OCI-LY7 (cell line): ENCODE measurements around the gene NFKB1. TPM values are rescaled to one million over a fixed set of nuclear protein-coding genes. Genes with fewer than 3 reads are reported as not detected.

Experiments used
- BruUV-seq: library from RNA; stranded (reverse); fragments of 400-500 nt; replicated peaks from 2 replicates; lab custom pipeline; 2021; lab: Mats Ljungman, UMichigan
- CTCF ChIA-PET: fragments of 300-600 bp; sonication (Branson Sonifier 250); formaldehyde crosslinking; loops from one replicate; lab custom pipeline; 2022; ENCODE audit warnings: antibody characterized with exemption; ENCODE audit not compliant: unreplicated experiment; lab: Charles Lee
- POLR2A ChIA-PET: fragments of 300-600 bp; sonication (Branson Sonifier 250); formaldehyde crosslinking; loops from one replicate; lab custom pipeline; 2022; ENCODE audit warnings: antibody characterized with exemption; lab: Charles Lee
- DNase-seq: peaks from one replicate; pipeline ENCODE4 v3.0.0-alpha.2; 2015; ENCODE audit warnings: low spot score
- H2AFZ ChIP-seq: fragments of 200-600 bp; sonication (generic), shearing (Covaris generic); 2 replicates; pipeline ENCODE4 v1.6.1; 2014; ENCODE audit warnings: mild to moderate bottlenecking, antibody characterized with exemption, low read length, moderate library complexity
- H3K27ac ChIP-seq: fragments of 200-600 bp; sonication (generic); 2 replicates; pipeline ENCODE4 v1.5.1; 2014; ENCODE audit warnings: mixed run types, low read depth, mild to moderate bottlenecking, moderate library complexity, low read length, inconsistent platforms; ENCODE audit not compliant: poor library complexity, severe bottlenecking
- H3K36me3 ChIP-seq: fragments of 200-600 bp; sonication (generic); 2 replicates; pipeline ENCODE4 v1.6.1; 2014; ENCODE audit warnings: mild to moderate bottlenecking, antibody characterized with exemption, low read length, moderate library complexity, mixed read lengths; ENCODE audit not compliant: insufficient read depth
- H3K4me1 ChIP-seq: fragments of 200-600 bp; sonication (generic); 2 replicates; pipeline ENCODE4 v1.5.1; 2014; ENCODE audit warnings: mild to moderate bottlenecking, low read length; ENCODE audit not compliant: insufficient read depth, poor library complexity, severe bottlenecking
- H3K4me2 ChIP-seq: fragments of 200-600 bp; sonication (generic); 2 replicates; pipeline ENCODE4 v1.6.1; 2014; ENCODE audit warnings: mild to moderate bottlenecking, low read length
- H3K4me3 ChIP-seq: fragments of 200-600 bp; sonication (generic); 2 replicates; pipeline ENCODE4 v1.5.1; 2014; ENCODE audit warnings: mild to moderate bottlenecking, low read depth, low read length; ENCODE audit not compliant: poor library complexity, severe bottlenecking
- H3K79me2 ChIP-seq: fragments of 200-600 bp; sonication (generic); 2 replicates; pipeline ENCODE4 v1.6.1; 2016; ENCODE audit warnings: low read depth, mild to moderate bottlenecking, low read length, moderate library complexity, mixed read lengths; ENCODE audit not compliant: insufficient read depth
- H3K9me2 ChIP-seq: fragments of 200-600 bp; sonication (generic); 2 replicates; pipeline ENCODE4 v1.6.1; 2016; ENCODE audit warnings: mild to moderate bottlenecking, low read length, mixed read lengths; ENCODE audit not compliant: insufficient read depth
- H3K9me3 ChIP-seq: fragments of 200-600 bp; sonication (generic); 2 replicates; pipeline ENCODE4 v1.6.1; 2014; ENCODE audit warnings: mild to moderate bottlenecking, mixed run types, low read length, mixed read lengths
- H4K20me1 ChIP-seq: fragments of 200-600 bp; sonication (generic); 2 replicates; pipeline ENCODE4 v1.6.1; 2014; ENCODE audit warnings: mild to moderate bottlenecking, antibody characterized with exemption, low read length, moderate library complexity, mixed read lengths; ENCODE audit not compliant: insufficient read depth
- EZH2phosphoT487 ChIP-seq: fragments of 200-600 bp; sonication (generic); IDR thresholded peaks from 2 replicates; pipeline ENCODE4 v1.6.1; 2018; ENCODE audit warnings: low read depth, borderline replicate concordance, mild to moderate bottlenecking, mixed run types, antibody characterized with exemption, low read length, moderate library complexity, mixed read lengths
- intact Hi-C: fragments of 100-400 bp; cut with micrococcal nuclease; formaldehyde crosslinking; loops from one replicate; pipeline ENCODE4 v1.10.0; 2022; ENCODE audit not compliant: unreplicated experiment
- total RNA-seq, 2 experiments: library from RNA; depleted of rRNA in 1 of 2; stranded (reverse); fragments of >200 nt in 1 of 2; shearing (Covaris generic) in 1 of 2; gene quantifications; 2 replicates each; pipeline ENCODE4 v1.2.3, GENCODE V29; 2014 to 2022
- TF ChIP-seq, protein P1 (sequence below): fragments of 200-600 bp; sonication (generic); conservative IDR thresholded peaks from 2 replicates; pipeline ENCODE4 v1.5.1; 2014; ENCODE audit warnings: mild to moderate bottlenecking, antibody characterized with exemption, low read length, moderate library complexity, mixed read lengths

Gene NFKB1
- total RNA-seq, 2 experiments from 2014 or later = 23.1 to 47.8 TPM

- intact Hi-C loops = loop anchor here (1.0 to 10.0 kb wide), 6 partner anchors 159 to 691 kb away; partner anchors contain the start of genes BDH2, CENPE, CISD2 and SLC39A8
- Histone ChIP-seq H3K79me2 (peaks cover 69% of the 10 kb centered on the region), H3K27ac (peak overlapping the region; percentile 77), H2AFZ (peak overlapping the region; percentile 26; the same call in 1 of the 2 replicates), H3K9me3 (no peaks in the 10 kb centered on the region), H3K36me3 (no peaks in the 10 kb centered on the region), H3K9me2 (no peaks in the 10 kb centered on the region), H3K4me3 (peak overlapping the region; percentile 97), H4K20me1 (peaks cover 22% of the 10 kb centered on the region; the same call in 1 of the 2 replicates), H3K4me1 (peaks cover 26% of the 10 kb centered on the region), H3K4me2 (peak overlapping the region; percentile 93)
- DNase-seq = peak; percentile 23
- no peak for TF ChIP-seq EZH2phosphoT487
- TF ChIP-seq, protein P1, sequence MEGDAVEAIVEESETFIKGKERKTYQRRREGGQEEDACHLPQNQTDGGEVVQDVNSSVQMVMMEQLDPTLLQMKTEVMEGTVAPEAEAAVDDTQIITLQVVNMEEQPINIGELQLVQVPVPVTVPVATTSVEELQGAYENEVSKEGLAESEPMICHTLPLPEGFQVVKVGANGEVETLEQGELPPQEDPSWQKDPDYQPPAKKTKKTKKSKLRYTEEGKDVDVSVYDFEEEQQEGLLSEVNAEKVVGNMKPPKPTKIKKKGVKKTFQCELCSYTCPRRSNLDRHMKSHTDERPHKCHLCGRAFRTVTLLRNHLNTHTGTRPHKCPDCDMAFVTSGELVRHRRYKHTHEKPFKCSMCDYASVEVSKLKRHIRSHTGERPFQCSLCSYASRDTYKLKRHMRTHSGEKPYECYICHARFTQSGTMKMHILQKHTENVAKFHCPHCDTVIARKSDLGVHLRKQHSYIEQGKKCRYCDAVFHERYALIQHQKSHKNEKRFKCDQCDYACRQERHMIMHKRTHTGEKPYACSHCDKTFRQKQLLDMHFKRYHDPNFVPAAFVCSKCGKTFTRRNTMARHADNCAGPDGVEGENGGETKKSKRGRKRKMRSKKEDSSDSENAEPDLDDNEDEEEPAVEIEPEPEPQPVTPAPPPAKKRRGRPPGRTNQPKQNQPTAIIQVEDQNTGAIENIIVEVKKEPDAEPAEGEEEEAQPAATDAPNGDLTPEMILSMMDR = no peak
- ChIA-PET CTCF (no interaction called here), POLR2A (interaction anchor here (0.9 to 1.3 kb wide), 2 partner anchors 9 to 158 kb away, joined by 3 read pairs; partner anchors contain the start of gene SLC39A8)
- BruUV-seq = no TSS peak
Observed at GRCh38 chr4:102503831-102504786, 3.0 kb downstream of the NFKB1 start.

GRCh38 chr4:102504941-102505340 is 3.8 kb downstream of the NFKB1 start:
- POLR2A ChIA-PET = interaction anchor here (0.6 kb wide), 1 partner anchor 38 kb away, joined by 6 read pairs; no protein-coding TSS in a partner anchor
- Histone ChIP-seq H3K4me1 (peaks cover 26% of the 10 kb centered on the region), H3K36me3 (no peaks in the 10 kb centered on the region), H3K79me2 (peaks cover 76% of the 10 kb centered on the region), H3K9me3 (no peaks in the 10 kb centered on the region), H3K9me2 (no peaks in the 10 kb centered on the region), H4K20me1 (peaks cover 22% of the 10 kb centered on the region; the same call in 1 of the 2 replicates), H3K4me3 (peak overlapping the region; percentile 97), H3K27ac (no peak overlapping the region), H3K4me2 (peak overlapping the region; percentile 93), H2AFZ (no peak overlapping the region; the same call in 1 of the 2 replicates)
- no TSS peak for BruUV-seq
- CTCF ChIA-PET = no interaction called here
- no peak for DNase-seq
- TF ChIP-seq EZH2phosphoT487 = no peak
- TF ChIP-seq, protein P1 = no peak
- intact Hi-C loops = loop anchor here (1.0 to 10.0 kb wide), 4 partner anchors 322 to 690 kb away; partner anchors contain the start of genes BDH2, CENPE and UBE2D3
